H9 (cell line): Measurements from ENCODE around the gene STK32C. TPM values are rescaled to one million over a fixed set of nuclear protein-coding genes. Genes with fewer than 3 reads are reported as not detected.

Experiments used
- DNase-seq: peaks from one replicate; pipeline ENCODE4 v3.0.0-alpha.2; 2017
- H2AFZ ChIP-seq: one replicate; pipeline ENCODE4 v1.6.1; 2013; ENCODE audit warnings: mild to moderate bottlenecking, low read length, control low read depth, moderate library complexity
- H2AK5ac ChIP-seq: 2 replicates; pipeline ENCODE4 v1.6.1; 2013; ENCODE audit warnings: low read length, control low read depth, mixed read lengths; ENCODE audit not compliant: insufficient read length
- H2BK120ac ChIP-seq: one replicate; pipeline ENCODE4 v1.6.1; 2013; ENCODE audit warnings: low read depth, mild to moderate bottlenecking, low read length, control low read depth, inconsistent platforms; ENCODE audit not compliant: poor library complexity, severe bottlenecking
- H2BK12ac ChIP-seq: 2 replicates; pipeline ENCODE4 v1.6.1; 2013; ENCODE audit warnings: low read length, control low read depth, mixed read lengths, low read depth; ENCODE audit not compliant: insufficient read length
- H2BK15ac ChIP-seq: 2 replicates; pipeline ENCODE4 v1.6.1; 2013; ENCODE audit warnings: low read depth, low read length, control low read depth
- H2BK20ac ChIP-seq: one replicate; pipeline ENCODE4 v1.6.1; 2013; ENCODE audit warnings: low read depth, mild to moderate bottlenecking, low read length, control low read depth, inconsistent platforms; ENCODE audit not compliant: poor library complexity, severe bottlenecking
- H2BK5ac ChIP-seq: 2 replicates; pipeline ENCODE4 v1.6.1; 2013; ENCODE audit warnings: low read length, control low read depth, mixed read lengths; ENCODE audit not compliant: insufficient read length
- H3K14ac ChIP-seq: 2 replicates; pipeline ENCODE4 v1.6.1; 2013; ENCODE audit warnings: low read length, control low read depth; ENCODE audit not compliant: insufficient read depth
- H3K18ac ChIP-seq: 2 replicates; pipeline ENCODE4 v1.6.1; 2013; ENCODE audit warnings: low read depth, mild to moderate bottlenecking, mixed read lengths, low read length, control low read depth; ENCODE audit not compliant: insufficient read length
- H3K23ac ChIP-seq: 2 replicates; pipeline ENCODE4 v1.6.1; 2013; ENCODE audit warnings: low read length, control low read depth, mixed read lengths, low read depth; ENCODE audit not compliant: insufficient read length
- H3K23me2 ChIP-seq: 2 replicates; pipeline ENCODE4 v1.6.1; 2013; ENCODE audit warnings: low read depth, mild to moderate bottlenecking, mixed read lengths, low read length, control low read depth; ENCODE audit not compliant: insufficient read length, poor library complexity, severe bottlenecking
- H3K27ac ChIP-seq: 2 replicates; pipeline ENCODE4 v1.5.1; 2013; ENCODE audit warnings: low read length, control low read depth, mixed read lengths, low read depth; ENCODE audit not compliant: insufficient read length
- H3K27me3 ChIP-seq: 2 replicates; pipeline ENCODE4 v1.6.1; 2013; ENCODE audit warnings: low read length, control low read depth, inconsistent platforms; ENCODE audit not compliant: insufficient read depth
- H3K4ac ChIP-seq: 2 replicates; pipeline ENCODE4 v1.6.1; 2013; ENCODE audit warnings: low read depth, mild to moderate bottlenecking, control low read depth, inconsistent platforms, low read length, moderate library complexity
- H3K4me1 ChIP-seq: 2 replicates; pipeline ENCODE4 v1.6.1; 2013; ENCODE audit warnings: low read length, control low read depth, inconsistent platforms; ENCODE audit not compliant: insufficient read depth
- H3K4me2 ChIP-seq: 2 replicates; pipeline ENCODE4 v1.6.1; 2013; ENCODE audit warnings: low read length, control low read depth, mixed read lengths; ENCODE audit not compliant: insufficient read length, insufficient read depth
- H3K56ac ChIP-seq: 2 replicates; pipeline ENCODE4 v1.6.1; 2013; ENCODE audit warnings: low read depth, mild to moderate bottlenecking, mixed read lengths, low read length, control low read depth; ENCODE audit not compliant: insufficient read length
- H3K79me1 ChIP-seq: 2 replicates; pipeline ENCODE4 v1.6.1; 2013; ENCODE audit warnings: low read depth, mild to moderate bottlenecking, moderate library complexity, low read length, control low read depth, inconsistent platforms; ENCODE audit not compliant: insufficient read depth, poor library complexity, severe bottlenecking
- H3K79me2 ChIP-seq: 2 replicates; pipeline ENCODE4 v1.6.1; 2013; ENCODE audit warnings: low read length, control low read depth, inconsistent platforms; ENCODE audit not compliant: insufficient read depth
- H3K9ac ChIP-seq: 2 replicates; pipeline ENCODE4 v1.6.1; 2013; ENCODE audit warnings: low read length, control low read depth, mixed read lengths; ENCODE audit not compliant: insufficient read length; ENCODE audit errors: extremely low read depth
- H3K9me3 ChIP-seq: one replicate; pipeline ENCODE4 v1.6.1; 2013; ENCODE audit warnings: low read depth, low read length, inconsistent platforms; ENCODE audit not compliant: control insufficient read depth
- H3T11ph ChIP-seq: one replicate; pipeline ENCODE4 v1.6.1; 2013; ENCODE audit warnings: mild to moderate bottlenecking, low read length, control low read depth, inconsistent platforms
- H4K20me1 ChIP-seq: one replicate; pipeline ENCODE4 v1.6.1; 2013; ENCODE audit not compliant: control insufficient read depth, insufficient read length, insufficient read depth
- H4K5ac ChIP-seq: 2 replicates; pipeline ENCODE4 v1.6.1; 2013; ENCODE audit warnings: low read depth, mild to moderate bottlenecking, mixed read lengths, low read length, control low read depth; ENCODE audit not compliant: insufficient read length
- H4K8ac ChIP-seq: replicated peaks from 2 replicates; pipeline ENCODE4 v1.6.1; 2013; ENCODE audit warnings: low read length, control low read depth, mixed read lengths, low read depth; ENCODE audit not compliant: insufficient read length
- H4K91ac ChIP-seq: 2 replicates; pipeline ENCODE4 v1.6.1; 2013; ENCODE audit warnings: low read depth, mild to moderate bottlenecking, moderate library complexity, mixed read lengths, low read length, control low read depth; ENCODE audit not compliant: insufficient read length
- H3K27ac Mint-ChIP-seq, 3 experiments: 2 replicates in 2 of 3; 3 replicates in 1 of 3; pipeline ENCODE4 v1.8.0; 2020 to 2021; ENCODE audit warnings: mixed read lengths in 3 of 3, mild to moderate bottlenecking in 1 of 3, moderate library complexity in 1 of 3
- H3K27me3 Mint-ChIP-seq: 2 replicates; pipeline ENCODE4 v1.8.0; 2021; ENCODE audit warnings: low read depth, mild to moderate bottlenecking, moderate library complexity, mixed read lengths
- H3K36me3 Mint-ChIP-seq, 3 experiments: 2 replicates in 2 of 3; 3 replicates in 1 of 3; pipeline ENCODE4 v1.8.0; 2020 to 2021; ENCODE audit warnings: low read depth in 3 of 3, mixed read lengths in 3 of 3; ENCODE audit not compliant: insufficient read depth in 1 of 3
- H3K4me1 Mint-ChIP-seq, 2 experiments: 2 replicates each; pipeline ENCODE4 v1.8.0; 2020; ENCODE audit warnings: mixed read lengths in 2 of 2
- H3K4me3 Mint-ChIP-seq, 2 experiments: 2 replicates in 1 of 2; 3 replicates in 1 of 2; pipeline ENCODE4 v1.8.0; 2020 to 2021; ENCODE audit warnings: mild to moderate bottlenecking in 2 of 2, mixed read lengths in 2 of 2, moderate library complexity in 1 of 2
- H3K9me3 Mint-ChIP-seq, 2 experiments: 2 replicates in 1 of 2; 3 replicates in 1 of 2; pipeline ENCODE4 v1.8.0; 2020; ENCODE audit warnings: mild to moderate bottlenecking in 2 of 2, mixed read lengths in 2 of 2, moderate library complexity in 1 of 2
- WGBS: extraction: QIAGEN DNeasy Blood & Tissue Kit; methylation state at CpG from one replicate; pipeline ENCODE4 v1.1.7; 2013; ENCODE audit warnings: missing lambda C conversion rate, low lambda C conversion rate, mixed read lengths; ENCODE audit not compliant: insufficient read length; ENCODE audit errors: extremely low coverage; 5-methylcytosine and 5-hydroxymethylcytosine counted together
- total RNA-seq: library from RNA; stranded (reverse); gene quantifications from 2 replicates; pipeline ENCODE4 v1.2.1, GENCODE V29; 2021
- TF ChIP-seq, protein P1 (sequence below): fragments of 200-600 bp; sonication (generic); conservative IDR thresholded peaks from 3 replicates; pipeline ENCODE4 v1.8.0; 2021; ENCODE audit warnings: antibody characterized with exemption, mild to moderate bottlenecking

Gene STK32C
- total RNA-seq, 1 experiment from 2014 or later = 11.3 TPM

DNA sequence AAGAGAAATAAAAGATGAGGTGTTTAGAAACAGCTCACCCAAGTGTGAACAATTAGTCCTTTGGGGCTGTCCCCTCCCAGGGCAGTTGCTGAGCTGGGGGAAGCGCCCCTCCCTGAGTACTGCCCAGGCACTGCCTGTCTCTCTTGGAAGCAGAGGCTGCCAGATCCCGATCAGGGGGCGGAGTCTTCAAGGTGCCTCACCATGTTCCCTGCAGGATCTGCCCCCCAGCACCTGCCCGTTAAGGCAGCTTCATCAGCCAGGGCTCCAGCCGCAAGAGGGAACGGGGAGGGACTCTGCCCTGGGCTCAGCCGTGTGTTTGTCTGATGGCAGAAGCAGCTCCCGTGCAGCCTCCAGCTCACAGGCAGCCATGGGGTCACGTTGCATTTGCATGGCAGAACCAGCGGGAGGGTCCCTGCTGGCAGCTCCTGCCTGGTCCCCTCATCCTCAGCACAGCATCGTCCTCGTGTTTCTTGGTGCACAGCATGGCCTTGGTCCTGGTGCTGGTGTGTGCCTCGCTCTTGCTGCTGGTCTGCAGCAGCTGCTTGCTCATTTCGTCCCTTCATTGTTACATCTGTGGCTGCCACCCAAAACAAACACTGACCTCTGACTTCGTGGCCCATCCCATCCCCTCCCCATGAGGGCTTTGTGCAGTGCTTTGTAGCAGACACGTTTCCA, 131.7 kb downstream of the STK32C start:
- Mint-ChIP-seq H3K36me3 (peaks cover 5 to 8% (median 5%) of the 10 kb centered on the region in 3 experiments; a peak in 5 of 7 replicates), H3K27ac (no peak overlapping the region), H3K4me3 (peak overlapping the region in 1 of 2 experiments; percentile 38; a peak in 2 of 5 replicates), H3K4me1 (peaks cover 12 to 13% of the 10 kb centered on the region in 2 experiments), H3K27me3 (peaks cover 70% of the 10 kb centered on the region), H3K9me3 (peaks cover 6 to 22% of the 10 kb centered on the region in 2 experiments)
- no peak overlapping the region for H2BK120ac ChIP-seq
- no peaks in the 10 kb centered on the region for H3K79me2 ChIP-seq
- H2BK15ac ChIP-seq = no peak overlapping the region
- H3K9ac ChIP-seq = no peak overlapping the region
- H2BK12ac ChIP-seq = no peak overlapping the region
- no peak overlapping the region for H3K23ac ChIP-seq
- DNase-seq = peak; percentile 64
- no peaks in the 10 kb centered on the region for H3K79me1 ChIP-seq
- no CpG with 5 or more reads among the region's 16 CpGs for WGBS
- no peak overlapping the region for H4K91ac ChIP-seq
- no peak overlapping the region for H3K14ac ChIP-seq
- peaks cover 2% of the 10 kb centered on the region for H3K23me2 ChIP-seq
- H4K8ac ChIP-seq = no peak overlapping the region
- H4K5ac ChIP-seq = no peak overlapping the region
- H3T11ph ChIP-seq = no peak overlapping the region
- no peak overlapping the region for H2BK20ac ChIP-seq
- H3K4me1 ChIP-seq = no peaks in the 10 kb centered on the region
- H3K27me3 ChIP-seq = no peaks in the 10 kb centered on the region
- no peak overlapping the region for H3K4ac ChIP-seq
- H3K4me2 ChIP-seq = peak overlapping the region; percentile 11
- no peak overlapping the region for H3K18ac ChIP-seq
- TF ChIP-seq, protein P1, sequence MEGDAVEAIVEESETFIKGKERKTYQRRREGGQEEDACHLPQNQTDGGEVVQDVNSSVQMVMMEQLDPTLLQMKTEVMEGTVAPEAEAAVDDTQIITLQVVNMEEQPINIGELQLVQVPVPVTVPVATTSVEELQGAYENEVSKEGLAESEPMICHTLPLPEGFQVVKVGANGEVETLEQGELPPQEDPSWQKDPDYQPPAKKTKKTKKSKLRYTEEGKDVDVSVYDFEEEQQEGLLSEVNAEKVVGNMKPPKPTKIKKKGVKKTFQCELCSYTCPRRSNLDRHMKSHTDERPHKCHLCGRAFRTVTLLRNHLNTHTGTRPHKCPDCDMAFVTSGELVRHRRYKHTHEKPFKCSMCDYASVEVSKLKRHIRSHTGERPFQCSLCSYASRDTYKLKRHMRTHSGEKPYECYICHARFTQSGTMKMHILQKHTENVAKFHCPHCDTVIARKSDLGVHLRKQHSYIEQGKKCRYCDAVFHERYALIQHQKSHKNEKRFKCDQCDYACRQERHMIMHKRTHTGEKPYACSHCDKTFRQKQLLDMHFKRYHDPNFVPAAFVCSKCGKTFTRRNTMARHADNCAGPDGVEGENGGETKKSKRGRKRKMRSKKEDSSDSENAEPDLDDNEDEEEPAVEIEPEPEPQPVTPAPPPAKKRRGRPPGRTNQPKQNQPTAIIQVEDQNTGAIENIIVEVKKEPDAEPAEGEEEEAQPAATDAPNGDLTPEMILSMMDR = no peak
- no peak overlapping the region for H2BK5ac ChIP-seq
- no peak overlapping the region for H2AFZ ChIP-seq
- no peaks in the 10 kb centered on the region for H3K9me3 ChIP-seq
- H3K56ac ChIP-seq = no peak overlapping the region
- no peak overlapping the region for H2AK5ac ChIP-seq
- H4K20me1 ChIP-seq = peaks cover 2% of the 10 kb centered on the region
- no peak overlapping the region for H3K27ac ChIP-seq
